ENCODE data around the gene CHPF2.

The CHPF2 gene, protein sequence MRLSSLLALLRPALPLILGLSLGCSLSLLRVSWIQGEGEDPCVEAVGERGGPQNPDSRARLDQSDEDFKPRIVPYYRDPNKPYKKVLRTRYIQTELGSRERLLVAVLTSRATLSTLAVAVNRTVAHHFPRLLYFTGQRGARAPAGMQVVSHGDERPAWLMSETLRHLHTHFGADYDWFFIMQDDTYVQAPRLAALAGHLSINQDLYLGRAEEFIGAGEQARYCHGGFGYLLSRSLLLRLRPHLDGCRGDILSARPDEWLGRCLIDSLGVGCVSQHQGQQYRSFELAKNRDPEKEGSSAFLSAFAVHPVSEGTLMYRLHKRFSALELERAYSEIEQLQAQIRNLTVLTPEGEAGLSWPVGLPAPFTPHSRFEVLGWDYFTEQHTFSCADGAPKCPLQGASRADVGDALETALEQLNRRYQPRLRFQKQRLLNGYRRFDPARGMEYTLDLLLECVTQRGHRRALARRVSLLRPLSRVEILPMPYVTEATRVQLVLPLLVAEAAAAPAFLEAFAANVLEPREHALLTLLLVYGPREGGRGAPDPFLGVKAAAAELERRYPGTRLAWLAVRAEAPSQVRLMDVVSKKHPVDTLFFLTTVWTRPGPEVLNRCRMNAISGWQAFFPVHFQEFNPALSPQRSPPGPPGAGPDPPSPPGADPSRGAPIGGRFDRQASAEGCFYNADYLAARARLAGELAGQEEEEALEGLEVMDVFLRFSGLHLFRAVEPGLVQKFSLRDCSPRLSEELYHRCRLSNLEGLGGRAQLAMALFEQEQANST

DNA sequence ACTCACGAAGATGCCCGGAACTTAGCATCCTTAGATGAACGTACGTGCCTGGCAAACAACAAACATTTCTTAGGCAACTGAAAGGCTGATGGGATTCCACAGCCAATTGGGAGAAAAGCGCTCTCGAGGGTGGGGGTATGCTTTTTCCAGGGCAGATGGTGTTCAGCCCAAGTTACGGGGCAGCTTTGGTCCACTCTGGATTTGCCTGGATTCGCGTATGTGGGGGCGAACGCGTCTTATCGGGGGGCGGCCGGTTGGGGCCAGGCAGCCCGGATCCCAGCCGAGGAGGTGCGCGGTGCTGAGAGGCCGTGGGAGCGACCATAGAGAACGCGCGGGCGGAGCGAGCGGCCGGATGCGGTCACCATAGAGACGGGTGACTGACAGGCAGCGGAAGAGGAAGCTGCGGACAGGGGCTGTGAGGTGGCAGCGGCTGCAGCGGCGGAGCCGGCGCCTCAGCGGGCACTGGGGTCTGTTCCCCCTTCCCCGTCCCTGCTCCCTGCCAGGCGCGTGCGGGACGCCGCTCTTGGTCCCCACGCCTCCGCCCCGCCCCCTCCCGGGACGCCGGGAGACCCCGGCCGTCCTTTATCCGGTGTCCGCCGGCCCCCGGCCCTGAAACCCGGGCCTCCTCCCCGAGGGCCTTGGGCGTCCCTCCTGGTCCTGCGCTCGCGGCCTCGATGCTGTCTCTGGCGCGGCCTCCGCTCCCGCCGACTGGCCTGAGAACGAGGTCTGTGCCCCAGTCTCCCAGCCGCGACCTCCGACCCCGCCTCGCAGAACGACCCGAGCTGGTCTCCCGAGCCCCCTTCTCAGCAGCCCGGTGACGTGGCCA lies at the start of gene CHPF2:
Gene CHPF2, plus strand, starts transcription at position 393 of the 826 bp plus-strand sequence. CDS start 1,529 bp downstream, outside the sequence.
- peak; percentile 93 for DNase-seq

DNA sequence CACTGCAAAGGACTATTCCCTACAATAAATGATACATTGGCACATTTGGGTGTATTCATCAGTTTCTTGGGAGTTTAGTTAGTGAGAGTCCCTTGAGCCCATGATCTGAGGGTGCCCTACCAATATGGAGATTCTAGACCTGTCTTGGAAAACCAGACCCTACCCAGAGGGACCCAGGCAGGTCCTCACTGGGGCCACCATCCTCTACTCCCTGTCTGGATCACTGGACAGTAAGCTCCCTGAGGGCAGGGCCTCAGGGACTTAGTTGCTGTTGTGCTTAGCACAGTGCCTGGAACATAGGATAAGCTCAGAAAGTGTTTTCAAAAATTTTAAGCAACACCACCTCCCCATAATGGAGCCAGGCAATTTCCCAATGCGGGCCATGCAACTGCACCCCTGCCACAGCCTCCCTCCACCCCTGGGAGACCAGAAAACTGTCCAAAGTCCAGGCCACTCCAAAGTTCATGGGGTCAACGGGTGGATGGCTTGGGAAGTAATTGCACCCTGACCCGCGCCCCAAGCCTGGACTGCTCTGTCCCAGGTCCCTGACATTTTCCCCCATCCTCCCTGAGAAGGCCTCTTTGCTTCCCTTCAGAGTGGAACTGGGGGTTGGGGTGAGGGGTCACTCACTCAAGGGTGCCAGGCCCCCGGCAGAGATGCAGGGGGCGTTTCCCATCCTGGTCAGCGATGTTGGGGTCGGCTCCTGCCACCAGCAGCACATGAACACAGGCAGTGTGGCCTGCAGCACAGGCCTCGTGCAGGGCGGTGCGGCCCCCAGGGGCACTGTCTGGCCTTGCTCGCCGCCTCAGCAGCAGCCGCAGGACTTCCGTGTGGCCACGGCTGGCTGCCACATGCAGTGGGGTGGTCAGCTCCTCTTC lies 46.3 kb upstream of the CHPF2 start:
- DNase-seq: no peak

DNA sequence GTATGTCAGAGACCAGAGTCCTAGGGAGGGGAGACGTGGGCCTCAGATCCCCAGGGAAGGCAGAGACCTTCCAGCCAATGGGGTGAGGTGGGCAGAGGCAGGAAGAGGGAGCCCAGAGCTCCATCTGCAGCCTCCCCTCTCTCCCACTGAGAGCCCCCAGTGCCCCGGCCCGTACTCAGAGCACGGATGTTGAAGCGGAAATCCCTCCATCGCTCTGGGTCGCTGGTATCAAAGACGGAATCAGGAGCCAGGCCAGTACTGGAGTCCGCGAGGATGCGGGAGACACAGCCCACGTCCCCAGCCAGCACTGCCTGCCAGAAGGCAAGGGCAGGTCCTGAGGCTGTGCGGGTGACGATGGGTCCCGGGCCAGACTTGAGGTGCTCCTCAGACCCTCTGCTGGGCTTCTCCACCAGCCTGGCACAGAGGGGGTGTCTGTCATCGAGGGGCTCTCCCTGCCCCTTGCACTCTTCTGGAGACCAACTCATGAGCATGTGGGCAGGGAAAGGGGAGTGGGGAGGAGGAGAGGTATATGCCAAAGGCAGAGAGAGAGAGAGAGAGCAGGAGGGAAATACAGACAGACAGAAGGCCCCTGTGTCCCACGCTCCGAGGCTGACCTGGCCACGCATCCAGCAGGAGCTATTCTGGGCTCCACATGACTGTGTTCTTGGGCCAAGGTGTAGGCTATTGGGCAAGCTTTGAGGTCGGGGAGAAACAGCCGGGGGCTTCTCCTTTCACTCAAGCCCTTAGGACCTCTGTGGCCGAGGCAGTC lies 45.5 kb upstream of the CHPF2 start, which contains the start of gene ASB10:
Gene ASB10, minus strand, starts transcription at position 611 of the 769 bp plus-strand sequence. Its CDS starts 120 bp downstream, at position 491.
- DNase-seq: no peak

DNA sequence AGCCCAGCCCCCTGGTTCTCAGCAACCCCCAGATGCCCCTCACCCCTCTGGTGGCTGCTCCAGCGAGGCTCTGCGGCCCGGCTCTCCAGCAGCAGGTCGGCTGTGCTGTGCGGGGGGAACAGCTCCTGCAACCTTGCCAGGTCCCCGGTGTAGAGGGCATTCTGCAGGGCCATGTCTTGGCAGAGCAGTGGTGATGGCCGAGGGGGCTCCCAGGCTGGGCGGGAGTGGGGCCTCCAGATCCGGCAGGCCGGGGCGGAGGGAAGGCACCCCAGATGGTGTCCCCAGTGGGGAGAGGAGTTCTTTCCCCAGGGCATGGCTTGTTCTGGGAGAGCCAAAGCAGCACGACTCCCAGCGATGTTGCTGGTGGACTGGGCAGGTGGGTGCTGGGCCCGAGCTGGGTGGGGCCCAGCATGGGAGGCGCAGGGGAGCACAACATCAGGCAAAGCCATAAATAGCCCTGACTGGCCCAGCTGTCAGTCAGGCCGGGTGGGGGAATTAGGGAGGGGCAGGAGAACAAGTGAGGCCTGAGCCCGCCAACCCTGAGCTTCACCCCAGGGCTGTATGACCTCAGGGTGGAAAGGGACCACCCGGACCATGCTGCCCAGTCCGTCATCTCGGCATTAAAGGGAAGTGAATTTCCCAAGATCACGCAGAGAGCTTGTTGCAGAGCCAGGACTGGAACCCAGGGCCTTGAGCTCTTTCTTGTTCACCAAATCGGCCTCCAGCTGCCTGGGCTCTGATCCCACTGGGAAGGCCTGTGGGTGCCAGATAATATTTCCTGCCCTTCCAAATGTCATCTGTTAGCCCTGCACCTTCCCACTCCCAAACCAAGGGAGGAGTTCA lies 44.7 kb upstream of the CHPF2 start:
- DNase-seq: no peak

DNA sequence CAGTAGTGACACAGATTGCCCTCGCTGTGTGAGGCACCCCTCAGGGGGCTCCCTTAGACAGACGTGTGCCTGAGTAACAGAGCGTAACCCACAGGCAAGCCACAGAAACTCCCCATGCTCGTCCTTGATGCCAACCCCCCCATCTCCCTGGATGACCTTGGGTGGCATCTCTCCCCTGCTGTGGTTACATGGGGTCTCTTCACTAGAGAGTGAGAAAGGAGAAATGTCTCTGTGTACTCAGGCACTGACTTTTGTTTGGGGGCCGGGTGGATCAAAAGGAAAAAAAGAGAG lies 44.1 kb upstream of the CHPF2 start:
- DNase-seq: no peak

DNA sequence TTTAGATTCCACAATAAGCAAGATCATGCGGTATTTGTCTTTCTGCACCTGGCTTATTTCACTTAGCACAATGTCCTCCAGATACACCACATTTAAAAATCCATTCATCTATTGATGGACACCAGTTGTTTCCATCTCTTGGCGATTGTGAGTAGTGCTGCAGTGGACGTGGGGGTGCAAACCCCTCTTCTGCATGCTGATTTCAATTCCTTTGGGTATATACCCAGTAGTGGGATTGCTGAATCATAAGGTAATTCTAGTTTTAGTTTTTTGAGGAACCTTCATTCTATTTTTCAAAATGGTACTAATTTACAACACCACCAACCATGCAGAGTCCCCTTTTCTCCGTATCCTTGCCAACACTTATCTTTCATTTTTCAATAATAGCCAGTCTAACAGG lies 43.2 kb upstream of the CHPF2 start:
- DNase-seq: no peak

DNA sequence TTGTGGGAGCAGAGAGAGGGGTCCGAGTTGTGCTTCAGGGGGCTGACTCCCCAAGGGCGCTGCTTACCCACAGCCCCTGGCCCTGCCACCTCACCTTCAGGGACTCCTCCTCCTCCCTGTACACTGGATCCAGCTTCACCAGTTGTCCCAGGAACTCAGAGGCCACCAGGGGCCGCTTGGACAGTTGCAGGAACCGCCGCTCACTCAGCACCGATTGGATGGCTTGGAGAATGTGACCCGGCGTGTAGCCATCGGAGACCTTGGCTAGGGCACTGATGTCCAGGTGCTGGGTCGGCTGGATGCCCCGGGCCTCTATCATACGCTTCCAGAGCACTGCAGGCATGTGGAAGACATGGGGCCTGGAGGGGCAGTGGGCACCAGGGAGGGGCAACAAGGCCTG lies 40.7 kb upstream of the CHPF2 start:
- no peak for DNase-seq

DNA sequence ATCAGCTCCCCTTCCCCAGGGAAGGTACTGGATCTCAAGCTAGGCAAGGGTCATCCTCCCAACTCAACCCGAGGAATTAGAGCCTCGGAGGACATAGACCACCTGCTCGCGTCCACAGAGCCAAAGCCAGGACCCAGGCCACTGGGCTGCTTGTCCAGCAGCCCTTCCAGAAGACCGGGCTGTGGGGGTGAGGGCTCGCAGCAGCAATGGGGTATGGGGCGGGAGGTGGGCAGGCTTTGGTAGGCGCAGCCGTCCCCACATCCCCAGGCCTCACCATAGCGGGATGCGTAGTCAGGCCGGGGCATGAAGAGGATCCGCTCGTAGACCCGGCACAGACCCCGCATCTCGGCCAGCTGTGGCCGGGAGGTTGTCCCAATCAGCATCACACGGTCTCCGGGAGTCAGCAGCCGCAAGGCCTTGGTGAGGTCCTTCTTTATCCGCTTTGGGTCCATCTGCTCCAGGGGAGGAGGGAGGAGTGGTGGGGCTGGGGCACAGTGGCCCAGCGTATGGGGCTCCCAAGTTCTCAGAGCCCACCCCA lies 40.2 kb upstream of the CHPF2 start:
- DNase-seq: no peak

DNA sequence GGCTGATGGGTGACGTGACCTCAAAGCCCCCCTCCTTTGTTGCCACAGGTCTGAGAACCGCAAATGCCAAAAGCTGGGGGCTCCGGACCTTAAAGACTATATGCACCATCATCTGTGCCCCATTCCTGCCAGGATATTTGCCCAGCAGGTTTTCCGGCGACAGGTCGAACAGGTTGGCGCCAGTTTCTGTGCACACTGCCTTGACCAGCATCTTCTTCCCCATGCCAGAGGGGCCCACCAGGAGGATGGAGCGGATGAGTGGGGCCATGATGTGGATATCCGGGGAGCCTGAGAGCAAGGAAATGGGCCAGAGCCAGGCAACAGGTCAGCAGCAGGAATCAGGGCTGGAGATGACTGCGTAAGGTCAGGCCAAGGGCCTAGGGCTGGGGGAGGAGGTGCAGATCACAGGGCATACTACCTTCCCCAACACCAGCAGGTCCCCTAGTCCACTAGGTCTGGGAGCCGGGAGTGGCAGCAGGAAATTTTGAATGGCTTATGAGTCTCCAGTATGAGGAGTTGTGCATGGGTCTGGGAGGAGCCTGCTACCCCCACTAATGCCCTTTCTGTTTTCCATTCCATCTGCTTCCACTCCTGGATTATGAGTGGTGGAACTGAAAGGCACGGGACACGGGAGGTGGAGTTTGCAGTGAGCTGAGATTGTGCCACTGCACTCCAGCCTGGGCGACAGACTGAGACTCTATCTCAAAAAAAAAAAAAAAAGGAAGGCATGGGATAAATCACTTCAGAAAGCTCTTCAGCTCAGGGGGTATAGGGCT lies 38.9 kb upstream of the CHPF2 start:
- no peak for DNase-seq

DNA sequence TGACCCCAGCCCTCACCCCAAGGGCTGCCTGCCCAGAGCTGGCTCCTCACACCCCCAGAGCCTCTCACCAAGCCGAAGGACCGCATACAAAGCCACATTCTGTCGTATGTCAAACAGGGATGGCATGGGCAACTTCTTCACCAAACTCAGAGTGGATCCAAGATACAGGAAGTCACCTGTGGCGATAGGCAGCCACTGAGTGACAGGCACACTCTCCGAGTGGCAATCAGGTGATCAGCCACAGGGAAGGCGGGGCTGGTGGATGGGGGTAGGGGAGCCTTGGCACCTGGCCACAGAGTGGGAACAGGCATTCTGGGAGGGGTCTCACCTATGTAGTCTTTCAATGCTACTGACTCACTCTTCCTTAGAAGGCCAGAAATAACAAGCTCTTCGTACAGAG lies 38.1 kb upstream of the CHPF2 start:
- DNase-seq: no peak

DNA sequence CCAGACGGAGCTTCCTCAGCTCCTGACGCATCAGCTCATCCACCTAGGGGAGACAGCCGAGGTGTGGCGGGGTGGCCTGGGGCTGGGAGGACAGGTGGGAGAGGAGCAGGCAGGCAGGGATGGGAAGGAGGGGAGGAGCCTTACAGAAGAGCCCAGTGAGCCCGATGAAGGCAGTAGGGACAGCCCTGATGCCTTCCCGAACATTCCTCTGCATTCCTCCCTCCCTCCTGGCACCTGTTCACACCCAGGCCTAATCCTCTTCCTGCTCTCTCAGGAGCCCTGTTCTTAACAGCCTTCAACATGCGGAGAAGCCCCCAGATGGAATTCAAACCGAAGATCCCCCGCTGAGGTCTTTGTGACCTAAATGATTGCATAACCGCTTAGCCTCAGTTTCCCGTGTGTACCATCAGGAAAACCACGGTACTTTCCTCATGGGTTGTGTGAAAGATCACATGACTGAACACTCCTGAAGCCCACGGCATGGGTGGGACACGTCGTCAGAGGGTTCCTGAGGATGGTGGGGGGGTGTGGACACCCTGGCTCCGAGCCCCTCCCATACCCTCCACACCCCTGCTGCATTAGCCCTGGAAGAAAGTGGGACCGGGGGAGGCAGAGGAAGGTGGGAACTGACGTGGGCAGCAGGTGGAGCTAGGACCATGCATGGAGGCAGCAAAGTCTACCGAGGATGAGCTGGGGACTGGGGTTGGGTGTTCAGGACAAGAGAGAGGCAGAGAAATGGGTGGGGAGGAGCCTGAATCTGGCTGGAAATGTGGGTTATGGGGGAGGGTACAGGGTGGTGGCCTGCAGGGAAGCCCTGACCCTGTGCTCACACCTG lies 36.5 kb upstream of the CHPF2 start:
- no peak for DNase-seq

DNA sequence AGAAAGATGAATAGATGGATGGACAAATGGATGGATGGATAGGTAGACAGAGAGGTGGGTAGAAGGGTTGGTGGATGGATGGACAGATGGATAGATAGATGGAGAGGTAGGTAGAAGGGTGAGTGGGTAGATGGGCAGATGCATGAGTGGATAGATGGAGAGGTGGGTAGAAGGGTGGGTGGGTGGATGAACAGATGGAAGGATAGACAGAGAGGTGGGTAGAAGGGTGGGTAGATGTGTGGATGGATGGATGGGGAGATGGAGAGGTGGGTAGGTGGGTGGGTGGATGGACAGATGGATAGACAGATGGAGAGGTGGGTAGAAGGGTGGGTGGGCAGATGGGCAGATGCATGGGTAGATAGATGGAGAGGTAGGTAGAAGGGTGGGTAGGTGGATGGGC lies 34.4 kb upstream of the CHPF2 start:
- DNase-seq: no peak

DNA sequence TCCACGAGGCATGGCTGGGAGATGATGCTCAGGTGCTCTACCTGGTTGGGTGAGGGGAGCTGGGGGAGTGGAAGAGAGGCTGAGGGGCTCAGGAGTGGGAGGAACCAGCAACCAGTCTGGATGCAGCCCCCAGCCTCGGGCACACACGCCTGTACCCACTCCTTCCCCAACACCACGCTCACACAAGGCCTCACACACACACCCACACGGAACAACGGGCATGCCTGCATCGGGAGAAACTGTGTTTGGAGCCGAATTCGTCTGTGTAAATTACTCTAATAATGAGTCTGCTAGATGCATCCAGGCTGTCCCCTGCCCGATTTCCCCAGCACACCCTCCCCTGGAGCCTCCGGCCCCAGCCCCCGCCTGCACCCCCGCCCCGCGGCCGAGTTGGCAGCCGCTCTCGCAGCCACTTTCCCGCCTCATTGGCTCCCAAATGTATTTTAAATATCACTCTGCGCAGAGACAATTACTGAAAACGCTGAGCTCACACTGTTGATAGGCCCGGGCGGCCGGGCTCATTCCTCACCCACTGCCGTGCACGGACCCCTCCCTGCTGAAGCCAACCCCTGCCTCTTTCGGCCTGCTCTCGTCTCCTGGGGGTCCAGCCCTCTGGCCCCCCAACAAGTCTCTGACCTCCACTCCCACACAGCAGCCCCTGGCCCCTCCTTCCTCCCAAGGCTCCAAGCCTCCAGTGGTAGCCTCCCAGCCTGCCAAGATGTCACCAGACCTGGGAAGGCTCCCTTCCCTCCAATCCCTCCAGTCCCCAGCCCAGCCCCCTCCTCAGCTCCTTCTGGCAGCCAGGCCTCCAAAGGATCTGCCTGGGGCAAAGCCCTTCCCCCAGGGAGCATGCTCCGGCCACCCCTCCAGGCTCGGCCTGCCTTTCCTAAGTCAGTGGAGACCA lies 33.1 kb upstream of the CHPF2 start:
- DNase-seq: peak; percentile 55

DNA sequence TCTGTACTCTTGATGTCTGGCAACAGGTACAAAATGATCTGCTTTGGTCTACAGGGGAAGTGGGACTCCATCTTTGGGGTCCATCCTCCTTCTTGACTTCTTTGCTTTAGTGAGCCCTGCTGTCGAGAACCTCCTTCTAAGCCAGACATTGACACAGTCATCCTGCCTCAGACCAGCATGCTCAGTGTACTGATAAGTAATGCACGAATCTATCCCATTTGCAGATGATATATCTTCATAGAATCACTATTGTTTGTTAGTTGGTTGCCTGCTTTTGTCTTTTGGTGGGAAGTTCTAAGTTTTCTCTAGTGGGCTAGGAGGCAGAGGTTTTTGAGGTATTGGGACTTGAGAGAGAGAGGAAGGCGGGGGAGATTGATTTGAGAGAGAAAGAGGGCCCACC lies 30.9 kb upstream of the CHPF2 start:
- no peak for DNase-seq

DNA sequence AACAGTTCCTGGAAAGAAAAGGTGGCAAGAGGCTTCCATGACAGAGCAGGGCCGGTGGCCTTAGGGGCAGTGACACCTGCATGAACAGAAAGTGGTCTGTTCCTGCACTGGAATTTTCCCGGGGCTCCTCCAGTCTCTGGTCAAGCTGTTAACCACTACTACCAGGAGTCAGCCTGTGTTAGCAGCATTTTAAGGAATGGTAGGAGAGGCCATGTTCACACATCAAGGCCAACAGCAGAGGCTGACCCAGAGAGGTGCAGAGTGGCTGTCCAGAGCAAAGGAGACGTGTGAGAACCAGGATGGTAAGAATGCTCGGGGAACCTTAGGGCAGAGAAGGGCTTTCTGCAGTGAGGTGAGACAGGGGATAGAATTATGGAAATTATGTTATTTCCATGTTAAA lies 30.5 kb upstream of the CHPF2 start:
- no peak for DNase-seq

DNA sequence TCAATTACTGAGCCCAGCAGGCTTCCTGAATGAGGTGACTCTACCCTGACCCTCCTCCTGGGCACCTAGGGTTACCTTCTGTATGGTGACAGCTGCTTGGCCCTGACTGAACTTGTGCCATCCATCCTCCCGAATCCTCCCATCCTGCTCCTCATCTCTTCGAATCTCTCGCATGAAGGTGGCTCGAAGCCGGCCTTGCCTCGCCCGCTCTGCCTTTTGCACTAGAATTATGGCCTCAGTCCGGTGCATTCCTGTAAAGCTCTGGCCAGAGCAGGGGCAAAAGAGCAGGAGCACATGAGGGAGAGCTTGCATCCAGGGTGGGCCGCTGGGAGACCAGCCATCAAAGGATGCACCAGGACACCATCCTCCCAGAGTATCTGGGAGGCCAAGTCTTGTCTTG lies 29.4 kb upstream of the CHPF2 start:
- no peak for DNase-seq

DNA sequence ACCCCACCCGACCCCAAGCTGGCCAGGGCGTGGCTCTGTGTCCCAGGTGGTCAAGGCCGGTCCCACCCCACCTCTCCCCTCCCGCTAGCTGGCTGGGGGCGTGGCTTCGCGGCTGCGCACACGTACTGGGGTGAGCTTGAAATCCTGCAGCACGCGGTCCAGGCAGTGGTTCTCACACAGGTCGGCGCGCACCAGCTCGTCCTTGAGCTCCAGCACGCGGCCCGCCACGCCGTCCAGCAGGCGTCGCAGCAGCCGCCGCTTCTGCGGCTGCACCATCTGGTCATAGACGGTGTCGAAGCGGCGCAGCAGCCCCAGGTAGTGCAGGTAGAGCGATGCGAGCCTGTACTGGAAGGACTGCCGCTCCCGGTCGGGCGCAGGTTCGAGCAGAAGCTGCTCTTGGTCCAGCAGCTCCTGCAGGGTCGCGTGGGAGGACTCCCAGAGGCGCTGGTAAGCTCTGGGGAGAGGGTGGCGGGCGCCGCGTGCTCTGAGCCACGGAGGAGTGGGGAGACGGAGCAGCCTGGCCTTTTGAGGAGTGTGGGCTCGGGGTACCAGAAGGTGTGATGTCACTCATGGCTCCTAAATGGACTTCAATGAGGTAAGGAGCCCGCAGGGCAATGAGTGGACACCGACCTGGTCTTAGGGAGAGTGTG lies 27.8 kb upstream of the CHPF2 start:
- DNase-seq: no peak
